Tibial nerve (tissue), 4 donors: ENCODE data around the gene RBCK1. TPM values are rescaled to one million over a fixed set of nuclear protein-coding genes. Genes with fewer than 3 reads are reported as not detected.

Experiments used
- DNase-seq, 2 donors: peaks; one replicate each; pipeline ENCODE4 v3.0.0-alpha.2; 2019; ENCODE audit warnings: low spot score in 2 of 2
- H3K27ac ChIP-seq, 4 donors: fragments of 200-600 bp; sonication (generic) in 3 of 4; one replicate each; pipeline ENCODE4 v1.5.1; 2017 to 2019; ENCODE audit warnings: mild to moderate bottlenecking in 1 of 4
- H3K27me3 ChIP-seq, 2 donors: fragments of 200-600 bp; sonication (generic) in 1 of 2; one replicate each; pipeline versions ENCODE4 v1.5.1 to v1.6.0; 2017 to 2019
- H3K36me3 ChIP-seq, 3 donors: fragments of 200-600 bp; sonication (generic); one replicate each; pipeline ENCODE4 v1.5.1; 2018 to 2019
- H3K4me1 ChIP-seq, 4 donors: fragments of 200-600 bp; sonication (generic) in 3 of 4; one replicate each; pipeline ENCODE4 v1.5.1; 2017 to 2019
- H3K4me3 ChIP-seq, 4 donors: fragments of 200-600 bp; sonication (generic) in 3 of 4; one replicate each; pipeline ENCODE4 v1.5.1; 2017 to 2019; ENCODE audit warnings: mild to moderate bottlenecking in 1 of 4, moderate library complexity in 1 of 4
- H3K9me3 ChIP-seq, 4 donors: fragments of 200-600 bp; sonication (generic) in 3 of 4; one replicate each; pipeline ENCODE4 v1.5.1; 2017 to 2019
- EP300 ChIP-seq, 2 donors: sonication (generic); formaldehyde crosslinking; IDR thresholded peaks; one replicate each; pipeline ENCODE4 v1.6.1; 2017; ENCODE audit warnings: antibody characterized with exemption in 2 of 2, mild to moderate bottlenecking in 1 of 2
- POLR2A ChIP-seq, 2 donors: fragments of 450-650 bp; IDR thresholded peaks; one replicate each; pipeline ENCODE4 v1.6.1; 2017; ENCODE audit warnings: antibody characterized with exemption in 2 of 2, mild to moderate bottlenecking in 2 of 2, moderate library complexity in 2 of 2
- WGBS, 2 donors: methylation state at CpG; one replicate each; pipeline ENCODE4 v1.1.5; 2018; 5-methylcytosine and 5-hydroxymethylcytosine counted together
- total RNA-seq, 4 donors: library from RNA; depleted of rRNA; stranded (reverse); fragments of >200 nt; gene quantifications; one replicate each; pipeline ENCODE4 v1.1.0, GENCODE V29; 2016
- TF ChIP-seq, protein P1 (sequence below), 5 experiments: fragments of 200-600 bp in 3 of 5; fragments of 450-650 bp in 2 of 5; sonication (generic) in 3 of 5; IDR thresholded peaks; one replicate each; pipeline ENCODE4 v1.5.1; 2016 to 2019; ENCODE audit warnings: antibody characterized with exemption in 5 of 5, mild to moderate bottlenecking in 3 of 5, moderate library complexity in 2 of 5

Gene RBCK1
- total RNA-seq, 4 donors from 2014 or later, result 93.5 to 149 (median 118) TPM

DNA sequence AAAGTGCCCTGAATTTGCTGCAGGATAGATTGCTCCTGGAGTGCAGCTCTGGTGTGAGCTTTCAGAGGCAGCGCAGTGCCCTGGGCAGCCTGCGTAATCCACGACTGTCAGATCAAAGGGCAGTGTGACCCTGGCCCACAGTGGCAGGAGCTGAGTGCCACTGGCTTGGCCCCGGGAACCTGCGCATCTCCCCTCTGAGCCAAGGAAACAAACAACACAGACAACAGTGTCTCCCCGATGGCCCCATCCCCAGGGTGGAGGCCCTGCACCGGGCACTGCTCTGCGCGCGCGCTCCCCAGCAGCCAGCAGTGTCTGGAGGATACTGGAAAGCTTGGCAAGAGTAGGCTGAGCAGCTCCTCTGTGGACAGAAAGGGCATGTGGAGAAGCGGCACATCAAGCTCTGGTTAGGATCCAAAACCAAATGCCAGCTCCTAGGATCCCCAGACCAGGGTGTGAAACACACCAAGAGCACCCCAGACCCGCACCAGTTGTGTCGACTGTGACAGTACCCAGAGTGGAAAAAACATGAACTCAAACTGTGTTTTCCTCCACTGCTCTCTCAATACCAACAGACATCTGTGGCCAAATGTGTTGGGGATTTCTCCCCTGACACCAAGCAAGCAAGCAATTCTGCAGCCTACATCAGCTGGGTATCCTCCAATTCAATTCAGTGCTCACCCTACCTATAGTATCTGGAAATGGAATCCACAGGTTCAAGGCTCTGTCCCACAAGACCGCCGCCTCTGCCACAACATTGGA, 26.7 kb downstream of the RBCK1 start:
- no peak for DNase-seq

DNA sequence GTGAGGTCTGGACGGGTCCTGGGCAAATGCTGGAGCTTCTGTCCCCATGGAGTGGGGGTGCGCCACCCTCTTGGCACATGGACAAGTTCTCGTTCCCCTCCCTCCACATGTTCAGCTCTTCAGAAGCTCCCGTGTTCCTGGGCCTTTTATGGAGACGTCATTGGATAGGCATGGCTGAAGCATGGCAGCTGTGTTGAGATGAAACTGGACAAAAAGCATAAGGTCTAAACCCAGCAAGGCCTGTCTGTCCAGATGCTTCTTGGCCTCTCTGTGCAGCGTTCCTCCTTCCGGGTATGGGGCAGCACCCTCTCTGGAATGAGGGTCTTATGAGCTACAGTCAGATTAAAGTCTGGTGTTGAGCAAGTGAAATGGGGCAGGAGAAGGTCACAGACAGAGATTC, 27.5 kb downstream of the RBCK1 start:
- DNase-seq, result no peak
- H3K4me1 ChIP-seq, result peaks cover 0 to 12% (median 2%) of the 10 kb centered on the region in 4 donors
- H3K36me3 ChIP-seq, result peaks cover 0 to 91% (median 35%) of the 10 kb centered on the region in 3 donors

More for the DNA sequence above, 26.7 kb downstream of the RBCK1 start:
- H3K4me3 ChIP-seq, result no peak overlapping the region
- TF ChIP-seq POLR2A (IDR thresholded peaks at IDR 0.05) (no peak), EP300 (IDR thresholded peaks at IDR 0.05) (no peak)
- TF ChIP-seq, protein P1, sequence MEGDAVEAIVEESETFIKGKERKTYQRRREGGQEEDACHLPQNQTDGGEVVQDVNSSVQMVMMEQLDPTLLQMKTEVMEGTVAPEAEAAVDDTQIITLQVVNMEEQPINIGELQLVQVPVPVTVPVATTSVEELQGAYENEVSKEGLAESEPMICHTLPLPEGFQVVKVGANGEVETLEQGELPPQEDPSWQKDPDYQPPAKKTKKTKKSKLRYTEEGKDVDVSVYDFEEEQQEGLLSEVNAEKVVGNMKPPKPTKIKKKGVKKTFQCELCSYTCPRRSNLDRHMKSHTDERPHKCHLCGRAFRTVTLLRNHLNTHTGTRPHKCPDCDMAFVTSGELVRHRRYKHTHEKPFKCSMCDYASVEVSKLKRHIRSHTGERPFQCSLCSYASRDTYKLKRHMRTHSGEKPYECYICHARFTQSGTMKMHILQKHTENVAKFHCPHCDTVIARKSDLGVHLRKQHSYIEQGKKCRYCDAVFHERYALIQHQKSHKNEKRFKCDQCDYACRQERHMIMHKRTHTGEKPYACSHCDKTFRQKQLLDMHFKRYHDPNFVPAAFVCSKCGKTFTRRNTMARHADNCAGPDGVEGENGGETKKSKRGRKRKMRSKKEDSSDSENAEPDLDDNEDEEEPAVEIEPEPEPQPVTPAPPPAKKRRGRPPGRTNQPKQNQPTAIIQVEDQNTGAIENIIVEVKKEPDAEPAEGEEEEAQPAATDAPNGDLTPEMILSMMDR (IDR thresholded peaks at IDR 0.05), result no peak
- peaks cover 0 to 12% (median 2%) of the 10 kb centered on the region in 4 donors for H3K4me1 ChIP-seq
- no peaks in the 10 kb centered on the region for H3K9me3 ChIP-seq
- no peak overlapping the region for H3K27ac ChIP-seq
- H3K27me3 ChIP-seq, result no peaks in the 10 kb centered on the region
- WGBS, 2 donors, result 80 to 81% methylated on average over 15 to 16 of the region's 16 CpGs
- H3K36me3 ChIP-seq, result peaks cover 0 to 91% (median 36%) of the 10 kb centered on the region in 3 donors

DNA sequence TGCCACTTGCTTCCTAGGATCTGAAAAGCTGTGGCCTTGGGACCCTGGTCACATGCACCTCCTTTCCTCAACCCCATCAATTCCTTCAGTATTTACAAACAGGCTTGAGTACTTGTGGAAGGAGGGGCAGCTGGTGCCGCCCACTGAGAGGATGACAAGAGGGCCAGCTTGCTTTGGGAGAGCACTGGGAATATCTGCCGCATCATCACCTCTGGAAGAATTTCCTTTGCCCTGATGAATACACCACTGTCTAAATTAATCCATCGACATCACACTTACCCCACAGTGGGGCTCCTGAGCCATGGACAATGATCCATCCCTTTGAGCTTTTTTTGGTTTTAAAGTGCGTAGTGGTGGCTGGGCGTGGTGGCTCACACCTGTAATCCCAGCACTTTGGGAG, 28.4 kb downstream of the RBCK1 start:
- Histone ChIP-seq H3K4me3 (no peak overlapping the region), H3K4me1 (peaks cover 0 to 12% (median 2%) of the 10 kb centered on the region in 4 donors), H3K27me3 (no peaks in the 10 kb centered on the region), H3K9me3 (no peaks in the 10 kb centered on the region), H3K27ac (no peak overlapping the region), H3K36me3 (peaks cover 0 to 91% (median 34%) of the 10 kb centered on the region in 3 donors)
- DNase-seq, result no peak
- TF ChIP-seq, protein P1 (IDR thresholded peaks at IDR 0.05), result no peak
- TF ChIP-seq POLR2A (IDR thresholded peaks at IDR 0.05) (no peak), EP300 (IDR thresholded peaks at IDR 0.05) (no peak)
- WGBS, 2 donors, result 86 to 96% methylated on average over 5 of the region's 5 CpGs

More for the DNA sequence above, 27.5 kb downstream of the RBCK1 start:
- no peak overlapping the region for H3K27ac ChIP-seq
- no peaks in the 10 kb centered on the region for H3K27me3 ChIP-seq
- TF ChIP-seq POLR2A (IDR thresholded peaks at IDR 0.05) (no peak), EP300 (IDR thresholded peaks at IDR 0.05) (no peak)
- TF ChIP-seq, protein P1 (IDR thresholded peaks at IDR 0.05), result no peak
- H3K9me3 ChIP-seq, result no peaks in the 10 kb centered on the region
- WGBS, 2 donors, result 61 to 67% methylated on average over 7 of the region's 7 CpGs
- no peak overlapping the region for H3K4me3 ChIP-seq

DNA sequence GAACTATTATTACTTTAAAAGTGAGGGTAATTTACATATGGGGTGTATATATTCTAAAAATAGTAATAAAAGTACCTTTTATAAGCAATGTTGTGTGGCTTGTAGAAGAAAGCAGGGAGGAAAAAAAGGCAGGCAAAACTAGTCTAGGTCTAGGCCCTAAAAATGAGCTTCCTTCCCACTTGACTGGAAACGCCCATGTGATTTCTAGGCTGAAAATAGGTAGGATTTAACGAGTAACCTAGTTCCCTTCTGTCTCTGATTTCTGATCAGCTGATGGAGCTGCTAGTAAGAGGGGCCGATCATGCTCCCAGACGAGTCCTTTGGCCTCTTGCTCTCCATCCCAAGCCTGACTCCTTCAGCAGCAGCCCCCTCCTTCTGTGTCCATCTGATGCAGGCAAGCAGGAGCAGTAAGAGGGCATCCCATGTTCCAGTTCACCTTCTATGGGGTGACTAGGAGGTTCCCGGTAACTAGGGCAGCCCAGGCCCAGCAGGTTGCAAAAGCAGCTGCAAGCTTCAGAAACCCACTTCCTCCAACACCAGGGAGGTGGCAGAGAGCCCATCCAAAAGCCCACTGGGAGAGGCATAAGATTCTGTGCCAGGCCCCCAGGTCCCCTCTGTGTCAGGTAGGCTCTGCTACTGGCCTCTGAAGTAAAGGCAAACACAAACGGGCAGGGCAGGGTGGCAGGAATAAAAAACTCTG, 29.8 kb downstream of the RBCK1 start:
- WGBS, 2 donors, result 71 to 76% methylated on average over 6 of the region's 6 CpGs
- Histone ChIP-seq H3K27me3 (no peaks in the 10 kb centered on the region), H3K36me3 (peaks cover 0 to 91% (median 26%) of the 10 kb centered on the region in 3 donors), H3K9me3 (no peaks in the 10 kb centered on the region), H3K4me3 (no peak overlapping the region), H3K27ac (no peak overlapping the region), H3K4me1 (peaks cover 0 to 12% (median 2%) of the 10 kb centered on the region in 4 donors)
- TF ChIP-seq, protein P1 (IDR thresholded peaks at IDR 0.05), result no peak
- TF ChIP-seq EP300 (IDR thresholded peaks at IDR 0.05), result no peak
- no peak for TF ChIP-seq POLR2A (IDR thresholded peaks at IDR 0.05)
- no peak for DNase-seq
